Stimulated activated naive CD4-positive, alpha-beta T cell treated with Interleukin-2 at 50 U/mL for 16 hours (primary cell): ENCODE data around the gene FKBP6.
"Not testable (repeated sequence)": the region's sequence is repeated elsewhere in the genome, so short reads cannot be mapped to it uniquely, and the experiment has no call there.

Source experiments
- DNase-seq: peaks from one replicate; lab custom pipeline; 2025; lab: John Stamatoyannopoulos, UW

Gene FKBP6

DNA sequence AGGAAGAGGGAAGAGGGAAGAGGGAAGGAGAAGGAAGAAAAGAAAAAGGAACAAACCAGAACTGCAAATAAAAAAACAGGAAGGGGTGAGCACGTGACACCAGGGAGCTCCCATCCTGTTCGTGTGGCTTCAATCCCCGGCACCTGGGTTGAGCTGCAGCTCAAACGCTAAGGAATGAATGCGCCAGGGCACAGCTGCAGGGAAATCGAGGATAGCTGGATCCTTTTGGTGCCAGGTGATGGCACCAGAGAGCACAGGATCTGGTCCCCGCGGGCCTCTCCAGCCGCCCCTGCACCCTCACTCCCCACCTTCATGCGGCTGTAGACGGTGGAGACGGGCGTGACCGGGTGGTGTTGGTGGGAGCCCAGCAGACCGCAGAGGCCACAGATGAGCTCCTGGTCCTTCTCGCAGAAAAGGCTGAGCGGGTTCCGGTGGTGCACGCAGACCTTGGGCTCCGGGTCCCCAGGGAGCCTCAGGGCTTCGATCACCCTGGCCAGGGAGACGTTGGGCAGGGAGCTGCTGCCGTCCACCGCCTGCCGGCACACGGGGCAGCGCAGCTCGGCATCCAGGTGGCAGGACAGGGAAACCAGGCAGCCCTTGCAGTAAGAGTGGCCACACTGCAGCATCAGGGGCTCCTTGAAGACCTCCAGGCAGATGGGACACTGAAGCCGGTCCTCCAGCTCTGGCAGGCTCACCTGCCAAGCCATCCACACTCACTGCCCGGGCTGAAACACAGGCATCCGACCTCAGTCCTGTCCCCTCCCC is 3.7 kb upstream of the FKBP6 start:
- peak; percentile 42 for DNase-seq

GRCh38 chr7:73325424-73325823 is 2.5 kb upstream of the FKBP6 start:
- DNase-seq: not testable (repeated sequence)

GRCh38 chr7:73327449-73327848 is 512 bp upstream of the FKBP6 start:
- DNase-seq: not testable (repeated sequence)

GRCh38 chr7:73328696-73329095 is 735 bp downstream of the FKBP6 start:
- no peak for DNase-seq

DNA sequence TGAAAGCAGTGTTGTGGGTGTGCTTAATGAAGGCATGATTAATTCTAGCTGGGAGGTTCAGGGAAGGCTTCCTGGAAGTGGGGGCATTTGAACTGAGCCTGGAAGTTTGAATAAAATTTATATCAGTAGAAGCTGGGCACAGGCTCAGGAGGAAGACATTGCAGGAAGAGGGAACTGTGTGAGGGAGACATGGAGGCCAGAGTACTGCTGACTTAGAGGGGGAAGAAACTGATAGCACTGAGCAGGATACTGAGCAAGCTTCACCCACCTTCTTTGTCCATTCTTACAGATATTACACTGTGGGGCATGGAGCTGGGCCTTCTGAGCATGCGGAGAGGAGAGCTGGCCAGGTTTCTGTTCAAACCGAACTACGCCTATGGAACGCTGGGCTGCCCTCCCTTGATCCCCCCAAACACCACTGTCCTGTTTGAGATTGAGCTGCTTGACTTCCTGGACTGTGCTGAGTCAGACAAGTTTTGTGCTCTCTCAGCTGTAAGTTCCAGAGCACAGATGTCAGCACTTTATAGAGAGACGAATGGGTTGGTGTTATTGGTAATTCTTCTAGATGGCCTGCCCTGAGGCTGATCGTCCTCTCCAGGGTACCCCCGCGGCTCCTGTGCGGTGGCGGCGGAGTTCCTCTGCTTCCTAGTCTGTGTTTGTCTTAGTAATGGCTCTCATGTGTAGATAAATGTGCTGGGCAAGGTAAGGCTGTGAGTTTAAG is 2.1 kb downstream of the FKBP6 start:
- DNase-seq: no peak

- DNase-seq: no peak
These were observed 2.8 kb downstream of the FKBP6 start for GRCh38 chr7:73330772-73331171.

DNA sequence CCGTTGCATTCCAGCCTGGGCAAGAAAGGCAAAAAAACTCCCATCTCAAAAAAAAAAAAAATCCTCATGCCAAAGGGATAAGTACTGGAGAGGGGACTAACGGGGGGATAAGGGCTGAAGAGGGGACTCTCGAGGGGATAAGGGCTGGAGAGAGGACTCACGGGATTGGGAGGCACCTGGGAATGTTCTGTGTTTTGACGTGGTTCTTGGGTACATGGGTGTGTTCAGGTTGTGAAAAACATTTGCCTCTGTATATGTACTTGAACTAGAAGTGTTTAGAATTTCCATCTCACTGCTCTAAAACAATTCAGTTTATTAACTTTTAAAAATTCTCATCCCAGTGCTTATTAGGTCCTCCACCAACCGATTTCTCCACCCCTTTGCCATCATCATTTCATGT is 4.5 kb downstream of the FKBP6 start:
- DNase-seq: no peak

DNA sequence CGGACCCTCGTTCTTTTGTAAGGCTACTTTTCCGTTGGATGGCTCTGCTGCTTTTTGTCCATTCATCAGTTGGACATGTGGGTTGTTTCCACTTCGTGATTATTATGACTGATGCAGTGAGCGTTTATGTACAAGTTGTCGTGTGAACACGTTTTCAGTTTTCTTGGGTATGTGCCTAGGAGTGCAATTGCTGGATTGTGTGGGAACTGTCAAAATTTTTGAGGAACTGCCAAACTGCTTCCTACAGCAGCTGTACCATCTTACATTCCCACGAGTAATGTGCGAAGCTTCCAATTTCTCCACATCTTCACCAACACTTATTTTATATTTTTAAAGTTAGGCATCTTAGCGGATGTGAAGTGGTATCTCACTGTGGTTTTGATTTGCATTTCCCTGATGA is 10.4 kb downstream of the FKBP6 start:
- no peak for DNase-seq

DNA sequence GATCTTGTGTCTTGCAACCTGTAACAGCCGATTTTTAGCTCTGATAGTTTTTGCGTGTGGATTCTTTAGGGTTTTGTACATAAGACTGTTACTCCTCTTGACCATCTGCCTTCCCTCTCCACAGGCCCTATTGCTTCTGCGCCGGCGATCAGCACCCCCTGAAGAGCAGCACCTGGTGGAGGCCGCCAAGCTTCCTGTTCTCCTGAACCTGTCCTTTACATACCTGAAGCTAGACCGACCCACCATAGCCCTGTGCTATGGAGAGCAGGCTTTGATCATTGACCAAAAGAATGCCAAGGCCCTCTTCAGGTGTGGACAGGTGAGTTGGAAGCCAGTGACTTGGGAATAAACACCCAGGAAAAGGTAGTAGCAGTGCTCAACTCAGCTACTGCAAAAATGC is 12.6 kb downstream of the FKBP6 start:
- DNase-seq: no peak

GRCh38 chr7:73341877-73342276 is 13.9 kb downstream of the FKBP6 start:
- DNase-seq: no peak

DNA sequence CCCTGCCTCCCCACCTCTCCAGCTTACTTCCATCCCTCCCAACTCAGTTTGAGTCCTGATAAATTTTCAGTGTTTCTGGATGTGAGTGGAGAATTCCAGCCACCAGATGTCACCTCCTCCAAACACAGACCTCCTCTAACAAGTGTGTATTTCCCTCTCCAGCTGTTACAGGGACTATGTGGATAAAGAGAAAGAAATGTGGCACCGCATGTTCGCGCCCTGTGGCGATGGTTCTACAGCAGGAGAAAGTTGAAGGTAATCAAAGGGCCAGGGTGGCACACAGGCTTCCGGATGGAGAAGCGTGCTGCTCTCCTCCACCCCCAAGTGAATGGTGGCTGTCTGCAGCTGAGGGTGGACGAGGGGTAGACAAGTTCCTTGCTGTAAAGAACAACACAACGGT is 14.7 kb downstream of the FKBP6 start:
- no peak for DNase-seq

- no peak for DNase-seq
These were observed 15.9 kb downstream of the FKBP6 start for GRCh38 chr7:73343671-73344380.

DNA sequence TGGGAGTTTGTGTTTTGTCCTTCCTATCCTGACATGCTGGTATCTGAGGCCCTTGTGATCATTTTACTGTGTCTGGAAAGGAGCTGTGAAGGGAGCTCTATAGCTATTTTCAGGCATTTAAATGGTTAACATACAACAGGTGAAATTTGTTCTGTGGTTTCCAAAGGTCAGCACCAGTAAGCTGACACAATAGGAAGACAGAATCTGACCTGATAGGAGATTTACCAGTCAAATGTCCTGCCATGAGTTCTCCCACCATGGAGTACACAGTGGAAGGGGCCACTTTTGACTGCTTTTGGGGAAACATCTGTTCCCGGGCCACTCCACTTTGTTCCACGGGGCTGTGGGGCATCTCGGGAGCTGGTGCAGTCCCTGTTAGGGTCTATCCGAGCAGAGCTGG is 17.6 kb downstream of the FKBP6 start:
- DNase-seq: no peak

DNA sequence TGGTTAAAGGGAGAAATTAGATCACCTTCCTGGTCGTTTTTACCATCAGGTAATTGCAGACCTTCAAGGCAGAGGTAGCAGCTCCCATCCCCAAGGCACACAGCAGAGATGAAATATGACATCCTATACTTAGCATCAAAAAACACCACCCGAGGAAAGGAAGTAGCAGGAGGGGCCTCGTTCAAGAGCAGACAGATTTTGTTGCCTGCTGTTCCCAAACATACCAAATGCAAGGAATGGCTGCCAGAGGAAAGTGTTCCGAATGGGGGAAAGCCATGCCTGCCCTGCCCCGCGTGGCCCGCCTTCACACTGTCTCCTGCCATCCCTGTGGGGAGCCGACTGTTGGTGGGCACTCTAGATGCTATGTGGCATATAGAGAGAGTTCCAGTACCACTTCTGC is 18.0 kb downstream of the FKBP6 start:
- DNase-seq: no peak

DNA sequence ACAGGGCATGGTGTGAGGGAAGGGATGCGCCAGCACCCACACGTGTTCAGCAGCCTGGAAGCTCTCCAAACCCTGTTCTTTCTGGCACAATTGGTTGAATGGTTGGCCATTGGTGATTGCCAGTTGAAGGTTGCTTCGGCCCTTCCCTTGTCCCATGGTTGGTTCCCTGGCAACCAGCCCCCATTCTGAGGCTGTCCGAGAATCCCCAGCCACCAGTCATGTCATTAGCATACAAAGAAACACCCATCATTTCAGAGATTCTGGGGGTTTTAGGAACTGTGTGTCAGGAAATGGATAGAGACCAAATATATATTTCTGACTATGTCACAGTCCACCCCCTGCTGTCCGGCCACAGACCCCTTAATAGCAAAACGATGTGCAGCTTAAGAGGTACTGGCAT is 21.8 kb downstream of the FKBP6 start:
- DNase-seq: no peak

- DNase-seq: no peak
These were observed 22.5 kb downstream of the FKBP6 start for GRCh38 chr7:73350306-73351068.

GRCh38 chr7:73351447-73352167 is 23.6 kb downstream of the FKBP6 start:
- DNase-seq: no peak

DNA sequence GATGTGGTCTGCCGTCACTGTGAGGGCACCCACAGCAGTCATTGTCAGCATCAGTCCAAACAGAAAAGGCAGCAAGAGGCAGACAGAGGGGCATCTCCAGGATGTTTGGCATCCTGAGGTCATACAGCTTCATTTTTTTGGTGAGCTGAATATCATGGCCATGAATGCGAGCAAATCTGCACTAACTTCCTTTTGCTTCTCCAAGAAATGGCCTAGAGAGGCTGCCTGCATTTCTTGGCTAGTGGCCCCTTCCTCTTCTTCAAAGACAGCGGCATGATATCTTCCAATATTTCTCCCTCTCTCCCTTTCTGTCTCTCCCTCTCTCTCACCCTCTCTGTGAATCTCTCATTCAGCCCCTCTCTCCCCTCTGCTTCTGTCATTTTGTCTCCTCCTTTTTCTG is 24.8 kb downstream of the FKBP6 start:
- DNase-seq: no peak

GRCh38 chr7:73353243-73353642 is 25.3 kb downstream of the FKBP6 start:
- no peak for DNase-seq

DNA sequence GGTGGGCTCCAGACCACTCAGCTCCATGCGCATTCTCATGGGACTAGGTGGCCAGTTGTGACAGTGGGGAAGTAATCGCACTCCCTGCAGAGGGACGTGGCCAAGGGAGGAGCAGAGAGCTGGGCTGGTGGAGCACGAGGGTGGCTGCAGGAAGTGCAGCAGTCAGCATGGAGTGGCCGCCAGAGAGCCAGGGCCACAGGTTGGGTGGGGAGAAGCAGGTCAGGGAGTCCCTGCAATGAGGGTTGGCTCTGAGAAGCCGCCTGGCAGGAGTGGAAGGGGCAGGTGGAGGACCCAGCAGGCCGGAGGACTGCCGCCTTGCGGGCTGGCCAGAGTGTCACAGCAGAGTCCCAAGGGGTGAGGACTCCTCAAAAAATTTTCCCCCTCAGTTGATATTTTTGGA is 26.2 kb downstream of the FKBP6 start:
- no peak for DNase-seq

DNA sequence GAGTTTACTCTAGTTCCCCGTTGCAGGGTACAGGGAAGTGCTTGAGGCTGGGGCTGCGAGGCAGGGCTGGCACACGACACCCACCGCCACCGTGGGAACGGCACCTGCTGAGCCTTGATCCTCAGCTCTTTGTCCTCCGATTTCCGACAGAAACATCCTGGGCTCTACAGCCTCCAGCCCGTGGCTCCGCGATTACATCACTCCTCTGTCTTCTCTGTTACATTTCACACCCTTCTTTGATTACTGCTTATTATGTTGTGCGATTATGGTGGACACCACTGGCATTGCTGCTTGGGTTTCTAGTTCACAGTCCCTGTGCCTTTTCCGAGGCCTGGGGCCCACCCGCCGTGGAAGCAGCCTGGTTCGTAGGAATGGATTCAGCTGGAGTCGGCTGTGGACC is 26.9 kb downstream of the FKBP6 start:
- no peak for DNase-seq

GRCh38 chr7:73356159-73356558 is 28.2 kb downstream of the FKBP6 start:
- DNase-seq: no peak
